ENCODE data around the gene MDH1. TPM values are rescaled to one million over a fixed set of nuclear protein-coding genes. Genes with fewer than 3 reads are reported as not detected.

The MDH1 gene
- total and polyA plus RNA-seq, 9 of the 15 experiments (the other 6 are each of a cell fraction or from before 2014, with no cell fraction given): 191 to 1,225 (median 284) TPM

DNA sequence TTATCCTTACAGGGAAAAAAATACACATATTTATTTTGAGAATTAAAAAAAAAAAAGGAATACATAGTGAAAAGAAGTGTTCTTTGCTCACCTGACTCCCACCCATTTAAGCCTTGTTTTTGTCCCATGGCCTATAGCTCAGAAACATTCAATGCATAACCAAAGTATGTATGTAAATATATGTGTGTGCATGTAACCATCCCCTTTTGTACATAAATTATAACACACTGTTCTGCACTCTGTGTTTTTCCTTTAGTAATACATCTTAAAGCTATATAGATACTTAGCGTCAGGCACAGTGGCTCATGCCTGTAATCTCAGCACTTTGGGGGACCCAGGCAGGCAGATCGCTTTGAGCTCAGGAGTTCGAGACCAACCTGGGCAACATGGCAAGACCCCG lies 21.8 kb downstream of the MDH1 start:
- H3K27ac ChIP-seq (ENCODE audit: extremely low read depth, low read depth, low read length): no peak overlapping the region
- in situ Hi-C loops (cut with MboI) (no loop called here), intact Hi-C loops (cut with micrococcal nuclease) (no loop called here)
- CTCF ChIA-PET (ENCODE audit: low intra/inter-chr PET ratio): no interaction called here
- DNase-seq (ENCODE audit: extremely low read depth in 1 of 4, low spot score in 3 of 4) (no peak), ATAC-seq (no peak), FAIRE-seq (no peak)
- no TSS peak for BruUV-seq (replicated peaks)
- no peaks in the 10 kb centered on the region for H4K20me1 ChIP-seq (replicated peaks; ENCODE audit: control insufficient read depth, insufficient read depth, low read length)
- no peaks in the 10 kb centered on the region for H3K9me3 ChIP-seq (replicated peaks; ENCODE audit: control insufficient read depth, insufficient read depth, low read depth, low read length)
- H2AFZ ChIP-seq (ENCODE audit: low read depth, low read length): no peak overlapping the region
- H3K4me1 ChIP-seq (replicated peaks in 1 of 2; ENCODE audit: control insufficient read depth in 2 of 2, insufficient read depth in 2 of 2, low read length in 2 of 2): no peaks in the 10 kb centered on the region; a peak in 3 of 5 replicates
- H3K79me2 ChIP-seq (ENCODE audit: control insufficient read depth, insufficient read depth, low read length): no peaks in the 10 kb centered on the region
- H3K36me3 ChIP-seq (ENCODE audit: control insufficient read depth, insufficient read depth, low read length): peaks cover 17% of the 10 kb centered on the region; the same call in 2 of the 3 replicates
- WGBS (ENCODE audit: insufficient coverage, low coverage, missing lambda C conversion rate): 35% methylated on average over 4 of the region's 4 CpGs
- POLR2A ChIA-PET: interaction anchor here (0.7 kb wide), 1 partner anchor 9 kb away, joined by 3 read pairs; no protein-coding TSS in a partner anchor
- H3K9me1 ChIP-seq (ENCODE audit: control insufficient read depth, insufficient read depth, low read length): no peaks in the 10 kb centered on the region
- H3K27me3 ChIP-seq (ENCODE audit: control insufficient read depth in 2 of 2, insufficient read depth in 2 of 2, low read length in 2 of 2): no peaks in the 10 kb centered on the region
- H3K4me2 ChIP-seq (ENCODE audit: insufficient read depth, low read length): no peak overlapping the region
- no peak overlapping the region for H3K4me3 ChIP-seq
- no peak overlapping the region for H3K9ac ChIP-seq (ENCODE audit: insufficient read depth in 1 of 2, low read depth in 2 of 2, low read length in 2 of 2)
- TF ChIP-seq MYNN (IDR thresholded peaks at IDR 0.05): no peak
- no peak for TF ChIP-seq MYNN (CRISPR knock-in tag; IDR thresholded peaks at IDR 0.05)
- TF ChIP-seq HNRNPUL1 (IDR thresholded peaks at IDR 0.05; ENCODE audit: low read length): no peak
- TF ChIP-seq EWSR1 (IDR thresholded peaks at IDR 0.05; ENCODE audit: borderline replicate concordance, low read depth, partially characterized antibody): no peak
- TF ChIP-seq NR0B1 (IDR thresholded peaks at IDR 0.05; ENCODE audit: partially characterized antibody): no peak
- no peak for TF ChIP-seq BHLHE40 (IDR thresholded peaks at IDR 0.05; ENCODE audit: low read length)
- no peak for TF ChIP-seq PCBP1 (IDR thresholded peaks at IDR 0.05; ENCODE audit: low read depth, low read length, poor library complexity, severe bottlenecking)
- no peak for TF ChIP-seq ZNF780A (CRISPR knock-in tag; IDR thresholded peaks at IDR 0.05)
- no peak for TF ChIP-seq BRD9 (IDR thresholded peaks at IDR 0.05; ENCODE audit: low read depth, partially characterized antibody)
- TF ChIP-seq MEF2A (IDR thresholded peaks at IDR 0.05; ENCODE audit: control insufficient read depth, low read depth, low read length): no peak
- no peak for TF ChIP-seq SRF (CRISPR knock-in tag; IDR thresholded peaks at IDR 0.05)
- TF ChIP-seq ZNF224 (CRISPR knock-in tag; IDR thresholded peaks at IDR 0.05): no peak
- TF ChIP-seq RBM15 (IDR thresholded peaks at IDR 0.05; ENCODE audit: insufficient read depth, low read length): no peak
- no peak for TF ChIP-seq ZNF197 (CRISPR knock-in tag; IDR thresholded peaks at IDR 0.05; ENCODE audit: low read depth)
- TF ChIP-seq ZNF583 (CRISPR knock-in tag; IDR thresholded peaks at IDR 0.05): no peak
- no peak for TF ChIP-seq SREBF2 (CRISPR knock-in tag; IDR thresholded peaks at IDR 0.05)
- TF ChIP-seq ZNF133 (CRISPR knock-in tag; IDR thresholded peaks at IDR 0.05): no peak

Measured in K562 (cell line).